ENCODE measurements around the gene POLR2F. TPM values are rescaled to one million over a fixed set of nuclear protein-coding genes. Genes with fewer than 3 reads are reported as not detected.

Gene POLR2F
- total RNA-seq, 1 donor from 2014 or later, result 57.9 TPM

GRCh38 chr22:37986371-37986770, 32.9 kb downstream of the POLR2F start:
- Histone ChIP-seq H3K27me3 (no peaks in the 10 kb centered on the region), H3K4me3 (no peak overlapping the region), H3K9me3 (no peaks in the 10 kb centered on the region), H3K27ac (no peak overlapping the region), H3K36me3 (no peaks in the 10 kb centered on the region), H3K4me1 (no peaks in the 10 kb centered on the region)
- intact Hi-C loops (cut with DNase I), result no loop called here
- DNase-seq (ENCODE audit: extremely low spot score in 2 of 2), result no peak
- no peak for TF ChIP-seq POLR2A (IDR thresholded peaks at IDR 0.05)
- TF ChIP-seq POLR2AphosphoS5 (IDR thresholded peaks at IDR 0.05; ENCODE audit: insufficient read depth in 1 of 2, low read depth in 1 of 2), result no peak
- TF ChIP-seq CTCF (IDR thresholded peaks at IDR 0.05), result no peak

GRCh38 chr22:37989146-37990045, 35.9 kb downstream of the POLR2F start:
- TF ChIP-seq POLR2A (IDR thresholded peaks at IDR 0.05) (no peak), CTCF (IDR thresholded peaks at IDR 0.05) (no peak), POLR2AphosphoS5 (IDR thresholded peaks at IDR 0.05; ENCODE audit: insufficient read depth in 1 of 2, low read depth in 1 of 2) (no peak)
- DNase-seq (ENCODE audit: extremely low spot score in 2 of 2), result no peak
- Histone ChIP-seq H3K36me3 (no peaks in the 10 kb centered on the region), H3K9me3 (no peaks in the 10 kb centered on the region), H3K4me3 (no peak overlapping the region), H3K27me3 (no peaks in the 10 kb centered on the region), H3K27ac (no peak overlapping the region), H3K4me1 (no peaks in the 10 kb centered on the region)
- intact Hi-C loops (cut with DNase I), result no loop called here

- H3K9me3 ChIP-seq, result no peaks in the 10 kb centered on the region
- no peaks in the 10 kb centered on the region for H3K36me3 ChIP-seq
- no peaks in the 10 kb centered on the region for H3K4me1 ChIP-seq
- DNase-seq (ENCODE audit: extremely low spot score in 2 of 2), result no peak
- no peak overlapping the region for H3K27ac ChIP-seq
- intact Hi-C loops (cut with DNase I), result no loop called here
- no peak overlapping the region for H3K4me3 ChIP-seq
- no peaks in the 10 kb centered on the region for H3K27me3 ChIP-seq
- TF ChIP-seq POLR2AphosphoS5 (IDR thresholded peaks at IDR 0.05; ENCODE audit: insufficient read depth in 1 of 2, low read depth in 1 of 2) (no peak), CTCF (IDR thresholded peaks at IDR 0.05) (no peak)
Observed at GRCh38 chr22:37990301-37990700, 36.8 kb downstream of the POLR2F start.

GRCh38 chr22:37990862-37991261, 37.4 kb downstream of the POLR2F start:
- Histone ChIP-seq H3K4me3 (no peak overlapping the region), H3K9me3 (no peaks in the 10 kb centered on the region), H3K27me3 (no peaks in the 10 kb centered on the region), H3K27ac (no peak overlapping the region), H3K36me3 (no peaks in the 10 kb centered on the region), H3K4me1 (peaks cover under 1% of the 10 kb centered on the region)
- intact Hi-C loops (cut with DNase I), result no loop called here
- no peak for TF ChIP-seq POLR2A (IDR thresholded peaks at IDR 0.05)
- no peak for TF ChIP-seq CTCF (IDR thresholded peaks at IDR 0.05)
- no peak for TF ChIP-seq POLR2AphosphoS5 (IDR thresholded peaks at IDR 0.05; ENCODE audit: insufficient read depth in 1 of 2, low read depth in 1 of 2)
- DNase-seq (ENCODE audit: extremely low spot score in 2 of 2), result no peak

Measured in vagina (tissue), 2 donors.